ENCODE data around the gene NAB1.

Gene NAB1

DNA sequence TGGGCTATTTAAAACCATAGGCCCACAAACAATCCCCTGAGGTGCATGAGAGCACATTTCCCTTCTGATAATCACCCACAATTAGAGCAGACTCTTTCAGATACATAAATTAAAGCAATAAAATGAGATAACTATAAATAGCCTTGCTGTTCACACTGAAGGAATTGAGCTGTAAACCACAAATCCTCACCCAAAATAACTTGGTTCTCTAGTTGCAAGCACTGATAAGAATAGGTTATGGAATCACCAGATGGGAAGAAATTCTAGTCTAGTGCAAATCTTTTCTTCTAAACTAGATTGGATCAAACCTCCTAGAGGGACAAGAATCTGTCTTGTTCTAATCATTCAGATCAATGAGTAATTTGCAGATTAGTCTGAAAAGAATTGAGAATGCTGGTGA is 64.6 kb downstream of the NAB1 start:
- DNase-seq (ENCODE audit: low read depth) = no peak

DNA sequence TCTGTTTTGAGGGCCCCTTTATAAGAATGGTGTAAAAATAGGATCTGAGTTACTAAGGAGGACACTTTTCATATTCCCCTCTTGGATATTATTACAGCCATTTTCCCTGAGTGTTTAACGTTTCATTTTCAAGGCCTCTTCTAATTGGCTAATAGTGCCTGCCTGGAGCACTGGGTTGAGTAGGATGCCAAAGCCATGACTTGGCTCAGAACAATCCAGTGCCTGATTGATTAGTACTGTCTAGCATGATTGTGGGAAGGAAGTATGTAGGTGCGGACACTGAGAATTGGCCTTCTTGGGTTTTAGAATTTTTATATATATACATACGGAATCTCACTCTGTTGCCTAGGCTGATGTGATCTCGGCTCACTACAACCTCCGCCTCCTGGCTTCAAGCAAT is 66.1 kb downstream of the NAB1 start:
- peak; percentile 49 for DNase-seq (ENCODE audit: low read depth)

DNA sequence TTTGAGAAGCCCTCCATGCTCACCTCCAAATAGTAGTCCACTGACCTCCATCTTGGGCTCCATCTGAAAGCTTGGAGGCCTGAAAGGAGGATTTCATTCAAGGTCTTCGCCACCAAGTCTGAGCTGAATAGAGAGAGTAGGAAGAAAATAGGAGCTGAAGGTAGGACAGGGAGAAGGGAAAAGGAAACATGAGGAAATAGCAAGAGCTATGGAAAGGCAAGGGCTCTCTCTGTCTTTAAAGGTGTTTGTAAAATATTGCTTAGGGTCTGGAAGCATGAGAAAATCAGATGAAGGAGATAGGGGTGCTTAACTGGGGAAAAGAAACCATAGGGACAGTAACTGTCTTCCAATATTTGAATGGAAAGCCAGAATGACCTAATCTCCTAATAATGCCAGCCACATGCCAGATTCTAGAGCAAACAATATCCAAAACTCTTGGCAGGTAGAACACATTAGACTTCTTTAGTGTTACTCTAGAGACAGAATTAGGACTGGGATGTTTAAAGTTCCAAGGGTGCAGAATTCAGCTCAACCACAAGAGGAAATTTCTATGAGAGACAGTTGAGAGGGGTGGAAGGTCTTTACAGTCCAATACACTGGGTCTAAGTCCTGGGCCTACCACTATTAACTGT is 67.4 kb downstream of the NAB1 start:
- DNase-seq (ENCODE audit: low read depth) = no peak

DNA sequence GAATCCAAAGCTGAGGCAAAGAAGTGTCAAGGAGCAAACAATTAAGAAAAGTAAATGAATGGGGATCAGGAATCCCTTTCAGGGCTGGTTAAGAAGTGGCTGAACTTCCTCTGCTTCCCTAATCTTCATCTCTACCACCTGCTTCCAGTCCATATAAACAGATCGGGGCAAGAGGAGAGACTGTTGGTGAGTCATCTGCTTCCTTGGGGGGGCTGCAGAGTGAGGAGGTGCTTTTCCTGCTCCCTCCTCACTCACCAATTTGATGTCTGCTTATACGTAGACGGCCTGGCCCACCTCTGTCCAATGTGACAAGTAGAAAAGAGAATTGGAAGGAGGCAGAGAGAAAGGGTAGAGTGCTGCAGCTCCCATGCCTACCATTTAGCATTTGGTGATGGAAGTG is 68.4 kb downstream of the NAB1 start:
- DNase-seq (ENCODE audit: low read depth) = peak; percentile 23

DNA sequence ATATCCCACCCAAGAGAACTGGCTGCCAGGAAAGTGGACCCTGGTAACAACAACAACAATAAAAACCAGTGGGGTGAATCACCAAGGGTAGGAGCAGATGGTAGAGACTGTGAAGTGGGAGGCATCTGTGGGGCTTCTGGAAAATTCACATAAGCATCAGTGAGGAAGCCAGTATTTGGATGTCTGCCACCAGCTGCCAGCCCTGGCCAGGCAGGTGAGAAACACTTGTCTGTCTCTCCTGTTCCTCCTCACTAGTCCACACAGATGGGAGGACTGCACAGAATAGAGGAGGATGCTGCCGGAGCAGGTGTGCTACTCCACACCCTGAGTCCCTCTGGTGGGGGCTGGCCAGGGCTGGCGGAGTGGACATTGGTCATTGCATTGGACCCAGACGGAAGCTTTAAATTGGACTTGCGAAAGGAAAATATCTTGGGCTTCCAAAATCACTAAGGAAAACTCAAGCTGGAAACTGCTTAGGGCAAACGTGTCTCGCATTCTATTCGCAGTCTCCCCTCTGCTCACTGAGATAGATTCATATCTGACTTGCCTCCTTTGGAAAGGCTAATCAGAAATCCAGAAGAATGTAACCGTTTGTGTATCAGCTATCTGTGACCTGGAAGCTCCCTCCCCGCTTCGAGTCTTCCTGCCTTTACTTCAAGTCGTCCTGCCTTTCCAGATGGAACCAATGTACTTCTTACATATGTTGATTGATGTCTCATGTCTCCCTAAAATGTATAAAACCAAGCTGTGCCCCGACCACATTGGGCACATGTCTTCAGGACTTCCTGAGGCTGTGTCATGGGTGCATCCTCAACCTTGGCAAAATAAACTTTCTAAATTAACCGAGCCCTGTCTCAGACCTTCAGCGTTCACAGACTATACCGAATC is 69.1 kb downstream of the NAB1 start:
- peak; percentile 37 for DNase-seq (ENCODE audit: low read depth)

DNA sequence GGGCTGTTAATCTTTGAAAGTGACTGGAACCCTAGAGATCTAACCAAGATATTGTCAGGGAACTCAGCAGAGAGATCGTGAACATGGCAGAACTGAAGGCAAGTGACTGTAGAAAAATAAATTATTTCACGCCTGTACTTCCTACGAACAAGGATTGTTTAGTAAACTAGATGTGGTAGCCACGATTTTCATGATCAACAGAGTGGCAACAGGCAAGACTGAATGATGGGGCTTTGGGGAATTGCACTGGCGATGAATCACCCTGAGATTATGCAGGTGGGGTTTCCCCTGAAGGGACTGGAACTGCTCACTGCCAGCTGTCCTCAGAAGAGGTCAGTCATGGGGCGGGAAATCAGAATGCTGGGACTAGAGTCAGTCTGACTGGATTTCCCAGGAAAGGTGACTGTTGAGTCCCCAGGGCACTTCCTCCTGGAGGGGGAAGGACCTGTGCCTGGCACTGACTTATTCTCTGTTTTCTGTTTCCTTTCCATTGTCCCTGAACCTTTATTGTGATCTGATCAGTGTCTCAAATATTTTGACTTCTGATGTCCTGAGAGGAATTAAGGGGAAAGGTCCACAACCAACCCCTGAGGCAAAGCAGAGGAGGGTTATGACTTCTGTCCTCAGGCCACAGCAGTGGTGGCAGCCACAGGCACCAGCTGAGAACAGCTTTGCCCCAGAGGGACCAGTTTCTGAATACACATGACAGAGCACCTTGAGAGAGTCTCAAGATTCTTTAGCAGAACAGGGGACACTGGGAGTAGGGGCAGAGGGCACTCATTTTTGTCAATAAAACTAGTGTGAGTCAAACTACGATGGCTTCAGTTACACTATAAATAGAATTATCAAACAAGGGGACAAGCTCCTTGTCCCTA is 70.0 kb downstream of the NAB1 start:
- DNase-seq (ENCODE audit: low read depth) = peak; percentile 96

DNA sequence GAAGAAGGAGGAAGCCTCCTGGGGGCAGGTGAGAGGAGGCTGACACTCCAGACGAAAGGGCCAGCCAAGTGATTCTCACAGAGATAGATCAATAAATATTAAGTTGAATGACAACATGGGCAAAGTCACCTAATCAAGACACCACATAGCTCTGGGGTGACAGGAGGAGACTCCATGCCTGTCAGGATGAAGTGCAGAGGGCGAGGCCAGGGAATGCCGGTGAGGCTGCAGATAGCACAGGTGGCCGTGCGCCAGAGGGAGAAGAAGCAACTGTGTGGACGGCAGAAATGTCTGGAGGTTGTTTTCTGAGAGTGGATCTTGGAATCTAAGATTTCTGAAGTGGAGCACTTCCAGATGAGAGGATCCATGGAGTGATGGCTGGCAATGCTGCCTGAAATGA is 71.4 kb downstream of the NAB1 start:
- no peak for DNase-seq (ENCODE audit: low read depth)

DNA sequence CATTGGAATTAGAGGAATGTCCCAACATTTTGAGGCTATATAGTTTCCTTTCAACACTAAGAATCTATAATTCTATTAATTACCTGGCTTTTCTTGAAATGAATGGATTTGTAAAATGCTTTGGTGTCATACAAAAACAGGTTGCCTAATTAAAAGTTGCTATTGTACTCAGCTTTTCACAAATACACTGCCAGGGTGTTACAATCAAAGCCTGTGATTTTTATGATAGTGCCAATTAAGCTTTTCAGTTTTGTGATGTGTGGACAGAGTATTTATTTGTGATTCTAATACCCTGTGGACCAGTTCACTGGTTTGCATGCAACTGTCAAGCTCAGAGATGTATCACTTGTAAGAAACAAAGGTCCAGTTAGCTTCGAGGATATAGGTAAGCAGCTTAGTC is 71.8 kb downstream of the NAB1 start:
- no peak for DNase-seq (ENCODE audit: low read depth)

DNA sequence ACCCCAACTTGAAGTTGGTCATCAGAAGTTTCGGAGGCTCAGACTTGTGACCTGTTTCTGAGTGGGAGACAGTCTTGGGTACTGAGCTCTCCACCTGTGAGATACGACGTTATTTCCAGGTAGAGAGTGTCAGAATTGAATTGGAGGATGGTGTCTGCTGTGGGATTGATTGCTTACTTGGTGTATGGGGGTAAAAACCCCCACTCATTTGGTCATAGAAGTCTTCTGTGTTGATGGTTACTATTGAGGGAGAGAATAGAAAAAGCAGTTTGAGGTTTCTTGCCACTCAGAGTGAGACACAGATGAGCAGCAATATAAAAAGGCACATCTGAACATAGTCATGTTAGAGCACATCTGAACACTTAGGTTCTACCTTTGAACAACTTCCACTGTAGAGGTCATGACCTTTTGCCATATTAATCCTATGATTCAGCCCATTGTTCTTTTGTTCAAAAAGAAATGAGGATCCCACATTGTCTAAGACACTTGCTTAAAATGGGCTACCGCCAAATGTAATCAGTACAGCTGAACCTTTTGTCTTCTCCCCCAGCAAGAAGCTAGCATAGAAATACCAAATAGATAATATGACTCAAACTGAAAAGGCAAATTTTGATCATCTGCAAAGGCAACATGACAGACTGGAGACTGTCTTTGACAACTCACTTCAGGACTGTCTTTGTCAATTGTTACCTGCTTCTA is 73.3 kb downstream of the NAB1 start:
- peak; percentile 21 for DNase-seq (ENCODE audit: low read depth)

DNA sequence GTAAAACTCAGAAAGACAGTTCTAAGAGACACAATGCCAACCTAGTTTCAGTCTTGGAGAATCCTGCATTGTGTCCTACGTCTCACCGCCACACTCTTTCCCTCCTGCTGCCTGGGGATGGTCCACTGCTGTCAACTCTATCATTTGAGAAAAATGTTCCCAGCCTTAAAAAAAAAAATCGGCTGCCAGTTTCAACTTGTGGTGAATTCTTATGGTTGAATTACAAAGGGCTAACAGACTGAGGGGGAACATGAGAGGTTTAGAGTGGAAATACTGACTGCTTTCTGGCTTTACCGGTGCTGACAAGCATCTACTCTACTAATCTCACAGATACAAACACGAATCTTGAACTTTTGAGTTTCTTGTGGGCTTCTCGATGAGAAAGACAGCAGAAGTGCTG is 74.0 kb downstream of the NAB1 start:
- no peak for DNase-seq (ENCODE audit: low read depth)

DNA sequence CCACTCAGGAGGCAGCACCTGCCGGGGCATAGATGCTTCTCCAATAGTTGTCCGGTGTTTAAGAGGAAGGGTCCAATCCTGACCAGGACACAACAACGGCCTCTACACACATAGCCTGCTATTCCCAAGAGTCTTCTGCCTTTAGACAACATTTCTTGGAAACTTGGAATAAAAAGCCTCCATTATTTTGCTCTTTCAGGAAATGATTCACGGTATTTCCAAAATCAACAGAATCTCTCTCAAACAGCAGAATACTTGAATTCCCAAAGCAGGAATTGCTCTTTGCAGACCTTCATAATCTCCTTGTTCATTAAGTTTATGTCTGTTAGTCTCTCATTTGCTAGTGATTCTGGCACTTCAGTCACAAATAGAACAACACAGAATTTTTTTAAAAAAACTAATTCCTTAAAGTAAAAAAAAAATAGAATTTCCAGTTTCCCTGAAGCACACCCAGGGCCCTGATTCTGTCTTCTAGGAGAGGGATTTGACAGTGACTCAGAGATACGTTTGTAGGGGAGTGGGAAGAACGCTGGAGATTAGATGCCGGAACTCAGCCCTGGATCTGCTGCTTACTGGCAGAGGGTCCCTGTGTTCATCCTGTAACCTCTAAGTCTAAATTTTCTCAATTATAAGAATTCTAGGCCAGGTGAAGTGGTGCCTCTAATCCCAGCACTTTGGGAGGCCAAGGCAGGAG is 74.7 kb downstream of the NAB1 start:
- DNase-seq (ENCODE audit: low read depth) = no peak

DNA sequence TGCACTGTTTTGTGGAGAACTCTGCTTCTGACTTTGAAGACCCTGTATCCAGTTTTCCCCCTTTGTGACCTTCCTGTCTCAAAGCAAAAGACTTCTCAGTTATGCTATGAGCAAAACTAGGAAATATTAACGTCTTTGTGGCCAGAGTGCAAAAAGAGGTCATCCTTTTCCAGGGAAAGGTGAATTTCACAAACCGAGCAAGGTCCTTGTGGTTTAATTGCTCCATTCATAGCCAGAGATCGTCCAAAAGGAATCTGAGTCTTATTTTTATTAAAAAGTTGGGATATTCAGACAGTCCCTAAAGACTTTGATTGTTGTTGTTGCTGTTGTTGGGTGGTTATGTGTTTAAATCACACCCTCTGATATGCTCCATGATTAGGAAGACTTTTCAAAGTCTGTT is 77.4 kb downstream of the NAB1 start:
- no peak for DNase-seq (ENCODE audit: low read depth)

DNA sequence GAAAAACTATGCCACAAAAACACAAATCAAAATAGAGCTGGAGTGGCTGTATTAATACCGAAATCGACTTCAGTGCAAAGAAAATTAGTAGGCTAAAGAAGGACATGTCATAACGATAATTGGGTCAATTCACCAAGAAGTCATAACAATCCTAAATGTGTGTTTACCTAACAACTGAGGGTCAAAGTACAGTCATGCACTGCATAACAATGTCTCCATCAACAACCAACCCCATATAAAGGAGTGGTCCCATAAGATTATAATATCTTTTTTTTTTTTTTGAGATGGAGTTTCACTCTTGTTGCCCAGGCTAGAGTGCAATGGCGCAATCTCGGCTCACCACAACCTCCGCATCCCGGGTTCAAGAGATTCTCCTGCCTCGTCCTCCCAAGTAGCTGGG is 87.5 kb downstream of the NAB1 start:
- DNase-seq (ENCODE audit: low read depth) = no peak

DNA sequence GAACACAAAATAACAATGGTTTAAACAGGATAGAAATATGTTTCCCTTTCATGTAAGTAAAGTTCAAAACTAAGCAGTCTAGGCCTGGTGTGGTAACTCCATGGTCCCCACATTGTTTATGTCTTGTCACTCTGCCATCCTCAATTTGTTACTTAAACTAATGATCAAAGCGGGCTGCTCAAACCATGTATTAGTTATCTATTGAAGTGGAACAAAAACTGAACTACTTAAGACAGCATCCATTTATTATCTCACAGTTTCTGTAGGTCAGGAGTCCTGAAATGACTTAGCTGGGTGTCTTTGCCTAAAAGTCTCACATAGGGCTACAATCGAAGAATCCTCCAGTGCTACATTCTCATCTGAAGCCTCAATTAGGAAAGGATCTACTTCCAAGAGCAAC is 91.6 kb downstream of the NAB1 start:
- DNase-seq (ENCODE audit: low read depth) = no peak
